Fibroblast of lung (primary cell): Measurements from ENCODE around the gene FAM107B. TPM values are rescaled to one million over a fixed set of nuclear protein-coding genes. Genes with fewer than 3 reads are reported as not detected.
"Not testable (repeated sequence)": the region's sequence is repeated elsewhere in the genome, so short reads cannot be mapped to it uniquely, and the experiment has no call there.

Experiments
- DNase-seq, 2 donors: peaks; one replicate each; pipeline versions ENCODE4 v3.0.0 to v3.0.0-alpha.2; 2010; ENCODE audit warnings: low read depth in 2 of 2
- H2AFZ ChIP-seq: 2 replicates; pipeline ENCODE4 v1.5.1; 2012; ENCODE audit warnings: low read length, control low read depth, inconsistent platforms
- H3K27ac ChIP-seq: 2 replicates; pipeline ENCODE4 v1.5.1; 2011; ENCODE audit warnings: low read length, control low read depth; ENCODE audit not compliant: insufficient read depth
- H3K27me3 ChIP-seq: 2 replicates; pipeline ENCODE4 v1.5.1; 2011; ENCODE audit warnings: mild to moderate bottlenecking, low read length; ENCODE audit not compliant: control insufficient read depth, insufficient read depth
- H3K36me3 ChIP-seq: 2 replicates; pipeline ENCODE4 v1.5.1; 2011; ENCODE audit warnings: low read length; ENCODE audit not compliant: control insufficient read depth, insufficient read depth
- H3K4me1 ChIP-seq: 2 replicates; pipeline ENCODE4 v1.5.1; 2011; ENCODE audit warnings: low read length; ENCODE audit not compliant: control insufficient read depth, insufficient read depth; ENCODE audit errors: extremely low read depth
- H3K4me2 ChIP-seq: 2 replicates; pipeline ENCODE4 v1.5.1; 2011; ENCODE audit warnings: low read length, control low read depth; ENCODE audit not compliant: insufficient read depth; ENCODE audit errors: extremely low read depth
- H3K4me3 ChIP-seq, 4 experiments: fragments of 200-600 bp in 1 of 4; sonication (generic) in 1 of 4; replicated peaks in 1 of 4; 2 replicates each; pipeline ENCODE4 v1.5.1; 2011 to 2016; ENCODE audit warnings: low read length in 4 of 4, low read depth in 3 of 4, mild to moderate bottlenecking in 3 of 4, control low read depth in 2 of 4, inconsistent platforms in 1 of 4, mixed read lengths in 1 of 4; ENCODE audit not compliant: insufficient read depth in 1 of 4; ENCODE audit errors: control extremely low read depth in 1 of 4
- H3K79me2 ChIP-seq: 2 replicates; pipeline ENCODE4 v1.5.1; 2012; ENCODE audit warnings: mild to moderate bottlenecking, low read length, inconsistent platforms; ENCODE audit not compliant: control insufficient read depth, insufficient read depth
- H3K9ac ChIP-seq: 2 replicates; pipeline ENCODE4 v1.5.1; 2011; ENCODE audit warnings: mild to moderate bottlenecking, low read length, control low read depth; ENCODE audit not compliant: insufficient read depth
- H3K9me3 ChIP-seq: 2 replicates; pipeline ENCODE4 v1.5.1; 2012; ENCODE audit warnings: low read depth, low read length; ENCODE audit not compliant: control insufficient read depth, insufficient read depth
- H4K20me1 ChIP-seq: 2 replicates; pipeline ENCODE4 v1.5.1; 2011; ENCODE audit warnings: low read length; ENCODE audit not compliant: control insufficient read depth, insufficient read depth; ENCODE audit errors: extremely low read depth
- EZH2 ChIP-seq: IDR thresholded peaks from 2 replicates; pipeline ENCODE4 v1.5.1; 2012; ENCODE audit warnings: low read length, control low read depth, mild to moderate bottlenecking; ENCODE audit errors: missing control alignments
- polyA plus RNA-seq, 2 donors: library from polyadenylated mRNA; depleted of rRNA in 1 of 2; stranded (reverse) in 1 of 2; unstranded in 1 of 2; fragments of >200 nt; gene quantifications; 2 replicates each; pipeline ENCODE4 v1.2.1, GENCODE V29; 2011 to 2012; ENCODE audit warnings: missing spikeins in 1 of 2
- total RNA-seq: library from RNA; depleted of rRNA; stranded (reverse); fragments of >200 nt; gene quantifications from 2 replicates; pipeline ENCODE4 v1.2.1, GENCODE V29; 2014
- TF ChIP-seq, protein P1 (sequence below), 2 donors: IDR thresholded peaks in 1 of 2; conservative IDR thresholded peaks in 1 of 2; 1 replicate in 1 of 2; 2 replicates in 1 of 2; pipeline ENCODE4 v1.5.1; 2011 to 2012; ENCODE audit warnings: low read length in 2 of 2, control low read depth in 1 of 2, inconsistent platforms in 1 of 2, low read depth in 1 of 2, mild to moderate bottlenecking in 1 of 2

The FAM107B gene
- total and polyA plus RNA-seq, 2 donors (not counting 1 experiment from before 2014, with no cell fraction given), result 29.0 to 36.0 TPM

DNA sequence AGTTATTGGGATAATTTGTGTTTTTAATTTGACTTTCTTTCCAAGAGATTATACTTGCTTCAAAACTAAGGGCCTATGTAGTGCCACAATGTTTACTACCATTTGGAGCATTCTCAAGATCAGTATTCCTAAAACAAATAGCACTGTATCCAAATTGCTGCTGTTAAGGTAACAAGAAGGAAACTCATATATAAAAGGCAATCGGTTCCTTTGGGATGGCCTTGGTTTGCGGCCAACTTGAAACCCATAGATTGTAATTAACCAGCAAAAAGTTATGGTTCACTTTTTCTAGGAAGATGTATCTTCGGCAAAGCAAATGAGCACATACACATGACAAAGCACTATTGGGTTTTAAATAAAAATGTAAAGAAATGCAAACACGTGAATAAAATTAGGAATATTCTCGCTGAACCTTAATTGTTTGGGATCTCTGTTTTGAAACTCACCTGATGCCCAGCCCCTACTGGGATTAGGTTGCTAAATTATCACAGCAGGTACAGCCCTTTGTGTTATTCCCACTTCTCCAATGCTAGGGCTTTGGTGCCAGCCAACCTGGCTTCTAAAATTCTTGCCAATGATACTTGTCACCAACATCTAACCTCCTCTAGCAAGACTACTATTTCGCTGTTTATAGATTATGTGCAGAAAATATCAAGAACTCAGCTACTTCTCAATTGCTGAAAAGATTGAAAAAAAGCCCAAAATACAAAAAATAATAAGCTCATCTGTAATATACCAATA, 47.1 kb upstream of the FAM107B start:
- TF ChIP-seq, protein P1, sequence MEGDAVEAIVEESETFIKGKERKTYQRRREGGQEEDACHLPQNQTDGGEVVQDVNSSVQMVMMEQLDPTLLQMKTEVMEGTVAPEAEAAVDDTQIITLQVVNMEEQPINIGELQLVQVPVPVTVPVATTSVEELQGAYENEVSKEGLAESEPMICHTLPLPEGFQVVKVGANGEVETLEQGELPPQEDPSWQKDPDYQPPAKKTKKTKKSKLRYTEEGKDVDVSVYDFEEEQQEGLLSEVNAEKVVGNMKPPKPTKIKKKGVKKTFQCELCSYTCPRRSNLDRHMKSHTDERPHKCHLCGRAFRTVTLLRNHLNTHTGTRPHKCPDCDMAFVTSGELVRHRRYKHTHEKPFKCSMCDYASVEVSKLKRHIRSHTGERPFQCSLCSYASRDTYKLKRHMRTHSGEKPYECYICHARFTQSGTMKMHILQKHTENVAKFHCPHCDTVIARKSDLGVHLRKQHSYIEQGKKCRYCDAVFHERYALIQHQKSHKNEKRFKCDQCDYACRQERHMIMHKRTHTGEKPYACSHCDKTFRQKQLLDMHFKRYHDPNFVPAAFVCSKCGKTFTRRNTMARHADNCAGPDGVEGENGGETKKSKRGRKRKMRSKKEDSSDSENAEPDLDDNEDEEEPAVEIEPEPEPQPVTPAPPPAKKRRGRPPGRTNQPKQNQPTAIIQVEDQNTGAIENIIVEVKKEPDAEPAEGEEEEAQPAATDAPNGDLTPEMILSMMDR (conservative IDR thresholded peaks at IDR 0.05 in 1 of 2, IDR thresholded peaks at IDR 0.05 in 1 of 2; ENCODE audit: low read depth in 1 of 2, low read length in 2 of 2), result no peak
- TF ChIP-seq EZH2, result no peak
- DNase-seq, result no peak
- Histone ChIP-seq H3K4me3 (no peak overlapping the region), H3K9me3 (no peaks in the 10 kb centered on the region), H3K27me3 (no peaks in the 10 kb centered on the region), H3K9ac (no peak overlapping the region), H3K27ac (no peak overlapping the region), H2AFZ (no peak overlapping the region), H3K4me2 (no peak overlapping the region), H4K20me1 (no peaks in the 10 kb centered on the region), H3K4me1 (peaks cover 2% of the 10 kb centered on the region), H3K79me2 (no peaks in the 10 kb centered on the region), H3K36me3 (no peaks in the 10 kb centered on the region)

DNA sequence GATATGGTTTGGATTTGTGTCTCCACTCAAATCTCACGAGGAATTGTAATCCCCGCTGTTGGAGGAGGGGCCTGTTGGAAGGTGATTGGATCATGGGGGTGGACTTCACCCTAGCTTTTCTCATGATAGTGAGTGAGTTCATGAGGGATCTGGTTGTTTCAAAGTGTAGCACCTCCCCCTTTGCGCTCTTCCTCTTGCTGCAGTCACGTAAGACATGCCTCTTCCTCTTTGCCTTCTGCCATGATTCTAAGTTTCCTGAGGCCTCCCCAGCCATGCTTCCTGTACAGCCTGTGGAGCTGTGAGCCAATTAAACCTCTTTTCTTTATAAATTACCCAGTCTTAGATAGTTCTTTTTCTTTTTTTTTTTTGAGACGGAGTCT, 46.1 kb upstream of the FAM107B start:
- Histone ChIP-seq H3K4me1 (peaks cover 2% of the 10 kb centered on the region), H3K9me3 (no peaks in the 10 kb centered on the region), H3K27ac (peak overlapping the region; percentile 73), H3K4me2 (no peak overlapping the region), H2AFZ (no peak overlapping the region), H3K36me3 (no peaks in the 10 kb centered on the region), H3K4me3 (no peak overlapping the region), H3K79me2 (no peaks in the 10 kb centered on the region), H4K20me1 (no peaks in the 10 kb centered on the region), H3K27me3 (no peaks in the 10 kb centered on the region), H3K9ac (no peak overlapping the region)
- TF ChIP-seq EZH2, result no peak
- DNase-seq, result no peak

DNA sequence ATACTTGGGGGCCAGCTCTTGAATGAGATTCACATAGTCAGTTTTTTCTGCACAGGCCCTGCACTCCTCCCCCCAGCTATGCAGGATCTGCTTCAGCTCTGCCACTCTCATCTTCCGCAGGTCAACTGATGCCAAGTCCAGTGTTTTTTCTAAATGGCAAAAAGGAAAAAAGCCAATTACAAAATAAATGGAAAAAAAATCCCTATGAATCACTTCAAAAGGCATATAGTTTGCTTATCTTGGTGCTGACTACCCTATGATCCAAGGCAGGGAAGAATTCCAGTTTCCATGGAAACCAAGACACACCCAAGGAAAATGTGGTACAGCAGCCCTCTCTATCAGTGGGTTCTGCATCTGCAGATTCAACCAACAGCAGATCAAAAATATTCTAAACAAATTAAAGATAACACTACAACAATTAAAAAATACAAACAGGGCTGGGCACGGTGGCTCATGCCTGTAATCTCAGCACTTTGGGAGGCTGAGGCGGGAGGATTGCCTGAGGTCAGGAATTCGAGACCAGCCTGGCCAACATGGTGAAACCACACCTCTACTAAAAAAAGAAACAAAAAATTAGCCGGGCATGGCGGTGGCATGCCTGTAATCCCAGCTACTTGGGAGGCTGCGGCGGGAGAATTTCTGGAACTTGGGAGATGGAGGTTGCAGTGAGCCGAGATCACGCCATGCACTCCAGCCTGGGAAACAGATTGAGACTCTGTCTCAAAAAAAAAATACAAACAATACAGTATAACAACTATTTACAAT, 45.5 kb upstream of the FAM107B start:
- Histone ChIP-seq H3K36me3 (no peaks in the 10 kb centered on the region), H3K79me2 (no peaks in the 10 kb centered on the region), H3K4me2 (peak overlapping the region; percentile 21), H4K20me1 (no peaks in the 10 kb centered on the region), H2AFZ (no peak overlapping the region), H3K27me3 (no peaks in the 10 kb centered on the region), H3K4me1 (peaks cover 2% of the 10 kb centered on the region), H3K27ac (peak overlapping the region; percentile 73), H3K9ac (no peak overlapping the region), H3K4me3 (no peak overlapping the region), H3K9me3 (no peaks in the 10 kb centered on the region)
- TF ChIP-seq, protein P1 (conservative IDR thresholded peaks at IDR 0.05 in 1 of 2, IDR thresholded peaks at IDR 0.05 in 1 of 2; ENCODE audit: low read depth in 1 of 2, low read length in 2 of 2), result peak in 1 of 2 donors; percentile 9
- no peak for TF ChIP-seq EZH2
- peak; percentile 91 to 93 for DNase-seq

DNA sequence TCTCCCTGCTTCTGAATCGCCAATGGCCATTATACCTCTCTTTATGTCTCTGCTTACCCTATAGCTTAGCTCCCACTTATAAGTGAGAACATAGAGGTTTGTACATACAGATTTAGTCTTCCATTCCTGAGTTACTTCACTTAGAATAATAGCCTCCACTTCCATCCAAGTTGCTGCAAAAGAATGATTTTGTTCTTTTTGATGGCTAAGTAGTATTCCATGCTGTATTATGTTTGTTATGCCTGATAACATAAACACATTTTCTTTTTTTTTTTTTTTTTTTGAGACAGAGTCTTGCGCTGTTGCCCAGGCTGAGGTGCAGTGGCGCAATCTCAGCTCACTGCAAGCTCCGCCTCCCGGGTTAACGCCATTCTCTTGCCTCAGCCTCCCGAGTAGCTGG, 42.0 kb upstream of the FAM107B start:
- not testable (repeated sequence) for H3K4me2 ChIP-seq, H3K27ac ChIP-seq, DNase-seq, H3K79me2 ChIP-seq, H3K9ac ChIP-seq, H3K4me3 ChIP-seq, H3K36me3 ChIP-seq, H3K27me3 ChIP-seq, H2AFZ ChIP-seq, H3K4me1 ChIP-seq, H4K20me1 ChIP-seq, H3K9me3 ChIP-seq
